Transverse colon (tissue), 3 donors: ENCODE results near the gene RTF1.

ENCODE experiments used
- CTCF ChIP-seq, 5 experiments: fragments of 200-600 bp in 3 of 5; fragments of 450-650 bp in 2 of 5; sonication (generic) in 3 of 5; IDR thresholded peaks; 1 replicate in 2 of 5; 2 replicates in 3 of 5; pipeline ENCODE4 v1.5.1; 2016 to 2017; ENCODE audit warnings: antibody characterized with exemption in 5 of 5, inconsistent platforms in 3 of 5, mild to moderate bottlenecking in 2 of 5, moderate library complexity in 1 of 5
- EP300 ChIP-seq: sonication (generic); formaldehyde crosslinking; IDR thresholded peaks from one replicate; pipeline ENCODE4 v1.6.1; 2017; ENCODE audit warnings: antibody characterized with exemption, low read depth

GRCh38 chr15:41483115-41483514 lies 66.2 kb downstream of the RTF1 start:
- TF ChIP-seq CTCF (IDR thresholded peaks at IDR 0.05) (no peak), EP300 (no peak)
